Breast epithelium (tissue), 3 donors: Measurements from ENCODE around the gene RANBP17.

Experiments used
- POLR2A ChIP-seq: fragments of 450-650 bp; IDR thresholded peaks from one replicate; pipeline ENCODE4 v1.6.1; 2016; ENCODE audit warnings: antibody characterized with exemption, mild to moderate bottlenecking, moderate library complexity
- POLR2AphosphoS5 ChIP-seq, 3 donors: sonication (generic); formaldehyde crosslinking; IDR thresholded peaks; one replicate each; pipeline ENCODE4 v1.6.1; 2017; ENCODE audit warnings: antibody characterized with exemption in 3 of 3
- TF ChIP-seq, protein P1 (sequence below), 3 donors: fragments of 450-650 bp; IDR thresholded peaks; one replicate each; pipeline ENCODE4 v1.5.1; 2016 to 2017; ENCODE audit warnings: antibody characterized with exemption in 3 of 3, mild to moderate bottlenecking in 3 of 3, moderate library complexity in 3 of 3

DNA sequence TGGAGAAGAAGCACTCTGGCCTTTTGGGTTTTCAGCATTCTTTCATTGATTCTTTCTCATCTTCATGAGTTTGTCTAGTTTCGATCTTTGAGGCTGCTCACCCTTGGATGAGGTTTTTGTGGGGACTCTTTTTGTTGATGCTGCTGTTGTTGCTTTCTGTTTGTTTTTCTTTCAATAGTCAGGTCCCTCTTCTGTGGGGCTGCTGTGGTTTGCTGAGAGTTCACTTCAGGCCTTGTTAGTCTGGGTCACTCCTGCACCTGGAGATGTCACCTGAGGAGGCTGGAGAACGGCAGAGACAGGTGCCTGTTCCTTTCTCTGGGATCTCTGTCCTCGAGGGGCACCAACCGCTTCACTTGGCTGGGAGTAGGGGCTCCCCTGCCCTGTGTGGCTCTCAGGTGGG lies 14.0 kb downstream of the RANBP17 start:
- TF ChIP-seq POLR2AphosphoS5 (IDR thresholded peaks at IDR 0.05) (no peak), POLR2A (no peak)
- TF ChIP-seq, protein P1, sequence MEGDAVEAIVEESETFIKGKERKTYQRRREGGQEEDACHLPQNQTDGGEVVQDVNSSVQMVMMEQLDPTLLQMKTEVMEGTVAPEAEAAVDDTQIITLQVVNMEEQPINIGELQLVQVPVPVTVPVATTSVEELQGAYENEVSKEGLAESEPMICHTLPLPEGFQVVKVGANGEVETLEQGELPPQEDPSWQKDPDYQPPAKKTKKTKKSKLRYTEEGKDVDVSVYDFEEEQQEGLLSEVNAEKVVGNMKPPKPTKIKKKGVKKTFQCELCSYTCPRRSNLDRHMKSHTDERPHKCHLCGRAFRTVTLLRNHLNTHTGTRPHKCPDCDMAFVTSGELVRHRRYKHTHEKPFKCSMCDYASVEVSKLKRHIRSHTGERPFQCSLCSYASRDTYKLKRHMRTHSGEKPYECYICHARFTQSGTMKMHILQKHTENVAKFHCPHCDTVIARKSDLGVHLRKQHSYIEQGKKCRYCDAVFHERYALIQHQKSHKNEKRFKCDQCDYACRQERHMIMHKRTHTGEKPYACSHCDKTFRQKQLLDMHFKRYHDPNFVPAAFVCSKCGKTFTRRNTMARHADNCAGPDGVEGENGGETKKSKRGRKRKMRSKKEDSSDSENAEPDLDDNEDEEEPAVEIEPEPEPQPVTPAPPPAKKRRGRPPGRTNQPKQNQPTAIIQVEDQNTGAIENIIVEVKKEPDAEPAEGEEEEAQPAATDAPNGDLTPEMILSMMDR (IDR thresholded peaks at IDR 0.05), result no peak
